ENCODE data around the gene C22orf42. TPM values are rescaled to one million over a fixed set of nuclear protein-coding genes. Genes with fewer than 3 reads are reported as not detected.
"Not testable (repeated sequence)": the region's sequence is repeated elsewhere in the genome, so short reads cannot be mapped to it uniquely, and the experiment has no call there.

C22orf42 gene, protein sequence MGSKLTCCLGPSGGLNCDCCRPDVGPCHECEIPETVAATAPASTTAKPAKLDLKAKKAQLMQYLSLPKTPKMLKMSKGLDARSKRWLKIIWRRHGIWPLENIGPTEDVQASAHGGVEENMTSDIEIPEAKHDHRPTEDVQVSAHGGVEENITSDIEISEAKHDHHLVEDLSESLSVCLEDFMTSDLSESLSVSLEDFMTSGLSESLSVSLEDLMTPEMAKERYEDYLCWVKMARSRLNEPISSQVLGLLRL
- total RNA-seq, result not detected
- long read RNA-seq, result 0 reads

DNA sequence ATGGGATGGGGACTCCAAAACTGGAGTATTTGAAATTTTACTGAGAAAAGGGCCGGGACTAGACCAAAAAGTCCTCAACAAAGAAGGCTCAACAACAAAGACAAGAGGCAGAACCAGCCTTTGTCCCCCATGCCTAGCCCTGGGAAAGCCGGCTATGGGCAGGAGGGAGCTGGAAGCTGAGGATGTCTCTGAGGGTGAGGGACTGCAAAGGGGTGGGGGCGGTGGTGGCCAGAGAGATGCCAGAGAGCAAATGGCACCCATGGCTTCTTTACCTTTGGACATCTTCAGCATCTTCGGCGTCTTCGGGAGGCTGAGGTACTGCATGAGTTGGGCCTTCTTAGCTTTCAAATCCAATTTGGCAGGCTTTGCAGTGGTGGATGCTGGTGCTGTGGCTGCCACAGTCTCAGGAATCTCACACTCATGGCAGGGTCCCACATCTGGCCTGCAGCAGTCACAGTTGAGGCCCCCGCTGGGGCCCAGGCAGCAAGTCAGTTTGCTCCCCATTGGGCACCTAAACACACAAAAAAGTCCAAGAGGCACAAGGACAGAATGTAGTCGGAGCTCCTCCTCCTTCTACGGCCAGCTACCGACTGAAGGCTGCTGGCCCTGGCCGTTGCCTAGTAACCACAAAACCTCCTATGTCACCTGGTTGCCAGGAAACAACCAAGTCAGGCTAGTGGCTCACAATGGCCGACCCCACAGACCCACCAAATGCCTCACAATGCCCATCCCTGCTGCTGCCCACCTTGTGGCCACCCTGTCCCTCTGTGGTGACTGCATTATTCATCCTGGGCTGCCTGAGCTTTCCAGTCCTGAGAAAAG, at the start of gene C22orf42:
Gene C22orf42 (minus strand): TSS at position 592 of the 822 bp plus-strand sequence. CDS start 88 bp downstream, at position 504.
- no peak for DNase-seq (ENCODE audit: low spot score)

DNA sequence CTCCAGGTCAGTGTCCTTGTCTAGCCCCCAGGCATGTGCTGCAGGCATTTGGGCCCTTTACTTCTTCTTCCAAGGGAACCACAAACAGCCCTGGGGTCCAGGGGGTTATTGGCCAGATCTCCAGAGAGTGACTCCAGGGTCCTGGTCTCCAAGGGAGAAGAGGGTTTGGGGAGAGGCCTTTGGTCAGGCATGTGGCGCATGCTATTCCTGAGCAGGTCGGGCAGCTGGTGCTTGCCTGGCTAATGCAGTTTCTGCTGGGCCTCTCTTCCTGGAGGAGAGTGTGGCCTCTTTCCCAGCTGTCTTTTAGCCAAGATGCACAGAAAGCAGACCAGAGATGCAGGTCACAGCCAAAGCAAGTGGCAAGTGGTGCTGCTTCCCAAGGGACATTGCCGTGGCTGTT, 49.6 kb upstream of the C22orf42 start:
- no peak for DNase-seq (ENCODE audit: low spot score)

DNA sequence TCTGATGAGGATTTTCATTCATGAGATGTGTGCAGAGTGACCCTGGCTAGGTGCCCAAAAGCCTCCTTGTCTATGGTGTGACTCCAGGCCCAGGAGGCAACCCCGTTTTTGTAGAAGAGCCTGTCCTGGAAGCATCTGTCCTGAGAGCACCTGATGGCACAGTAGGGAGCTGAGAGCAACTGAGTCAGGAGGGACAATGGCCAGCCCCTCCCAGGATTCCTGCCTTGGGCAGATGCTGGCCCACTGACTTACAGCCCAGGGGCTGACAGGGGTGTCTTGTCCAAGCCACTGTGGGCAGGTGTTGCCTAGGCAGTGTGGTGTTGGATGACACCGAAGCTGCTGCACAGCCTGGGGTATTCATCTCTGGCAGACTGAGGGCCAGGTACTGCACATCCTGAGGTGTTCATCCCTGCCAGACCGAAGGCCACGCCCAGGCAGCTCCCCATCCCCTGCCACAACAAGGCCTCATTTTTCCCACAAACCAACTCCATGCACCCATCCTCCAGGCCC, 48.9 kb upstream of the C22orf42 start:
- no peak for DNase-seq (ENCODE audit: low spot score)

DNA sequence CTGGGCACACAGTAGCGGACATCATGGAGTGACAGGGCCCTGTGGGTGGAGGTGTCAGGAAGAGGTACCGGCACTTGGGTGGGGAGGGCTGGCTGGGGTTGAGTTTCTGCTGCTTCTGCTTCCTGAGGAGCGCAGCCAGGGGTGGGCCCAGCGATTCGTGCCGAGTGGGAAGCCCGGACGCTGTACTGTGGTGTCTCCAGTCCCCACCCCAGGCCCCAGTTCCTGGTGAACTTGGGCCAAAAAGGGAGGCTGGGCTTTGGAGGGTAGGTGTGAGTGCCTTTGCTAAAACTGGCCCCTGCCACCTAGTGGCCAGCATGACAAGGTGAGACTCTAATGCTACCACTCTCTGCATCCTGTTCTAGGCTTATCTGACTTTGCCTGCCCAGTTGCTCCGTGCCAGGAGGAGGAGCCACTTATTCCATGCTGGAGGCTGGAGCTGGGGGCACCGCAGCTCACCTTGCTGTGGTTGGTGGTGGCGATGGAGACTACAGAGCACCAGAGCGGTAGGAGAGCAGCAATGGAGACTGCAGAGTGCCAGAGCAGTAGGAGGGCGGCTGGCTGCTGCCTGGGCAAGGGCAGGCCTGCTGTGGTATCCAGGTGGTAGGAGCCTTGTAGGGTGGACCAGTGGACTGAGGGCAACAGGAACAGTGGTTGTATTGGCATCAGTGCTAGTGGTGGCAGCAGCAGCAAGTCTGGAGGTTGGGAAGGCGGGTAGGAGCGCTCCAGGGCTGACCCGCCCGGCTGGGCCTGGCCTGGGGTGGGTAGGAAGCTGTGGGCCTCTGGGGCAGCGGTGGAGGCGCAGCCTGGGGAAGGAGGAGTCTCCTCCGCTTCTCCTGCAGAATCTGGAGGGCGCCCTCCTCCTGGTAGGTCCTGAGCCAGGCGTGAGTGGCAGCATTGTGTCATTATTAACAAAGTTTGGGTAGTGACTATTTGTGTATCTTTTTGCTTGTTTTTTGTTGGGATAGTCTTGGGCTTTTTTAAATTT, 48.0 kb upstream of the C22orf42 start:
- DNase-seq (ENCODE audit: low spot score), result no peak

DNA sequence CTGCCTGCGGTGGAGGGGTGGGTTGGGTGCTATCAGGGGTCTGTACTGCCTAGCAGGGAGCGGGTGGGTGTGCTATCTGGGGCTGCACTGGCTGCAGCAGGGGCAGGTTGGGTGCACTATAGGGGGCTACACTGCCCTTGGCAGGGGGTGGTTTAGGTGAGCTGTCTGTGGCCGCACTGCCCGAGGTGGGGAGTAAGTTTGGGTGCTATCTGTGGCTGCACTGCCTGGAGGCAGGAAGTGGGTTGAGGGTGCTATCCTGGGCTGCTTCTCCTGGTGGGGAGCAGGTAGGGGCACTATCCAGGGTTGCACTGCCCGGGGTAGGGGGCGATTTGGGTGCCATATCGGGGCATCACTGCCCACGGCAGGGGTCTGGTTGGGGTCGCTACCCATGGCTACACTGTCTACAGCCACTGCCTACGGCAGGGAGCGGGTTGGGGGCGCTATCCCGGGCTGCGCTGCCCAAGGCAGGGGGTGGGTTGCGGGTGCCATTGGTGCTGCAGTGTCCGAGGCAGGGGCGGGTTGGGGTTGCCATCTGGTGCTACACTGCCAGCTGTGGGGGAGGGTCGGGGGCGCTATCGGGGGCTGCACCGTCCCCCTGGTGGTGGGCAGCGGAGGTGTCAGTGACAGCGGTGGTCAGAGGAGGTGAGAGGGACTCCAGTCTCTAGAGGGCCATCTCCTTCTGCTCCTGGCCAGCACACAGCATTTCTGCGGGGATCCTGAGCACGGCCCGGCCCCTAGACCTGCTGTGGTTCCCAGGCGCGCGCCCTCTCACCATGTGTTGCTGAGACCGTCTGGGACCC, 47.1 kb upstream of the C22orf42 start:
- no peak for DNase-seq (ENCODE audit: low spot score)

DNA sequence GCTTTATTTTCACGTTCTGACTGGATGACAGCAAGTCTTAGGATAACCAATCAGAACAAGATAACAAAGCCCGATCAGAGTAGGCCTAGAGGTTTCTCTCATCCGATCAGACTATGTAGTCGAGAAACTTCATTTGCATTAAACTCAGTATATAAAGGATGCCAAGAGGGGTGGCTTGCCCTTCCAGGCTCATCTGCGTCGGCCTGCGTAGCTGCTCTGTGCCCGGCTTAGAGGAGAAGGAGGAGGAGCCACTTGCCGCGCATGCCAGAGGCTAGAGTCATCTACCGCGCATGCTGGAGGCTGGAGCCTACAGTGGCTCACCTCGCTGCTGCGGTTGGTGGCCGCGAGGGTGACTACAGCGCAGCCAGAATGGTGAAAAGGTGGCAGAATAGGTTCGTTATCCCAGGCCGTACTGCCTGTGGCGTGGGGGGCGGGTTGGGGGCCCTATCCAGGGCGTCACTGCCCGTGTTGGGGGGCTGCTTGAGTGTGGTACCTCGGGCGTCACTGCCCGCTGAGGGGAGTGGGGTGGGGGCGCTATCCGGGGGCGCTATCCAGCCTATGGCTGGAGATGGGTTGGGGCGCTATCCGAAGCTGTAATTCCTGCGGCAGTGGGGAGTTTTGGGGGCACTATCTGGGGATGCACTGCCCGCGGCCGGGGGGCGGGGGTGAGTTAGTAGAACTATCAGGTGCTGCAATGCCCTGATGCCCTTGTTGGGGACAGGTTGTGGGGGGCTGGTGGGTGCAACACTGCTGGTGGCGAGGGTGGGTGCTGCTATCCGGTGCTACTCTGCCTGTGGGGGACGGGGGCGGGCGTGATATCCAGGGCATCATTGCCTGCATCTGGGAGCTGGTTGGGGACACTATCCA, 46.0 kb upstream of the C22orf42 start, which contains the start of gene RFPL2:
Gene RFPL2 (minus strand): TSS at position 218 of the 867 bp plus-strand sequence. CDS start 2,622 bp downstream, outside the sequence.
- DNase-seq (ENCODE audit: low spot score), result no peak

DNA sequence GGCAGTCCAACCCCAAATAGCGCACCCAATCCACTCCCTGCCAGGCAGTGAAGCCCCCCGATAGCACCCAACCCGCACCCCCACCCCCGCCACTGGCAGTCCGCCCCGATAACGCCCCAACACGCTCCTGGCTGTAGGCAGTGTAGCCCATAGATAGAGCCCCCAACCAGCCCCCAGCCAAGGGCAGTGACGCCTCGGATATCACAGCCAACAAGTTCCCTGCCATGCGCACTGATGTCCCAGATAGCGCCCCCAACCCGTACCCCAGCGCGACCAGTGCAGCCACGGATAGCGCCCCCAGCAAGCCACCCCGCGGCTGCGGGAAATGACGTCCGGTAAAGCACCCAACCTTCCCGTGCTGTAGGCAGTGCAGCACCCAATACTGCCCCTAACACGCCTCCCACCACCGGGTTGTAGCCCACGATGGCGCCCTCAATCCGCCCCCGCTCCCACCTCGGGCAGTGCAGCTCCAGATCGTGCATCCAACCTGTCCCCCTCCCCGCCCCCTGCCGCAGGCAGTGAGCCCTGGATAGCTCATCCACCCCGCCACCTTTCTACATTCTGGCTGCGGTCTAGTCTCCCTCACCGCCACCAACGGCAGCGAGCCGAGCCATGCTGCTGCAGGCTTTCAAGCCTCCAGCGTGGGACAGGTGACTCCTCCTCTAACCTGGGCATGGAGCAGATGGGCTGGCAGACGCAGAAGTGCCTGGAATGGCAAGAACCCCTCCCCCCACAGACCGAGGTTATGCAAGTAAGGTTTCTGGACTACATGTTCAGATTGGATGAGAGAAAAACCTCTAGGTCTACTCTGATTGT, 45.1 kb upstream of the C22orf42 start:
- no peak for DNase-seq (ENCODE audit: low spot score)

DNA sequence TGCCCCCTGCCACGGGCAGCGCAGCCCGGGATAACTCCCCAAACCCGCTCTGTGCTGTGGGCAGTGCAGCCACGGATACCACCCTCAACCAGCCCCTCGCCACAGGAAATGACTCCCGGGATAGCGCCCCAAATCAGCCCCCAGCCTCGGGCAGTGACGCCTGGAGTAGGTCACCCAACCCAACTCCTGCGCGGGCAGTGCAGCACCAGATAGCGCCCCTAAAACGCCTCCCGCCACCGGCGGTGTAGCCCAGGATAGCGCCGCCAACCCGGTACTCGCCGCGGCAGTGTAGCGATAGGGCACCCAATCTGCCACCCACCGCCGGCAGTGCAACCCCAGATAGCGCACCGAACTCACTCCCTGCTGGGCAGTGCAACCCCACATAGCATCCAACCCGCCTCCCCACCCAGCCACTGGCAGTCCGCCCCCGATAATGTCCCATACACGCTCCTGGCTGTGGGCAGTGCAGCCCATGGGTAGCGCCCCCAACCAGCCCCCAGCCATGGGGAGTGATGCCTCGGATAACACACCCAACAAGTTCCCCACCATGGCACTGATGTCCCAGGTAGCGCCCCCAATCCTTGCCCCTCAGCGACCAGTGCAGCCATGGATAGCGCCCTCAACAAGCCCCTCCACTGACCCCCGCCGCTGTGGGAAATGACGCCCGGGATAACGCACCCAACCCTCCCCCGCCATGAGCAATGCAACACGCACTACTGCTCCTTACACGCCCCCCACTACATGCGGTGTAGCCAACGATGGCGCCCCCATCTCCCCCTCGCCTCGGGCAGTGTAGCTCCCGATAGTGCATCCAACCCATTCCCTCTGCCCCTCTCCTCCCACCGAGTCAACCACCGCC, 44.3 kb upstream of the C22orf42 start:
- DNase-seq (ENCODE audit: low spot score), result no peak

DNA sequence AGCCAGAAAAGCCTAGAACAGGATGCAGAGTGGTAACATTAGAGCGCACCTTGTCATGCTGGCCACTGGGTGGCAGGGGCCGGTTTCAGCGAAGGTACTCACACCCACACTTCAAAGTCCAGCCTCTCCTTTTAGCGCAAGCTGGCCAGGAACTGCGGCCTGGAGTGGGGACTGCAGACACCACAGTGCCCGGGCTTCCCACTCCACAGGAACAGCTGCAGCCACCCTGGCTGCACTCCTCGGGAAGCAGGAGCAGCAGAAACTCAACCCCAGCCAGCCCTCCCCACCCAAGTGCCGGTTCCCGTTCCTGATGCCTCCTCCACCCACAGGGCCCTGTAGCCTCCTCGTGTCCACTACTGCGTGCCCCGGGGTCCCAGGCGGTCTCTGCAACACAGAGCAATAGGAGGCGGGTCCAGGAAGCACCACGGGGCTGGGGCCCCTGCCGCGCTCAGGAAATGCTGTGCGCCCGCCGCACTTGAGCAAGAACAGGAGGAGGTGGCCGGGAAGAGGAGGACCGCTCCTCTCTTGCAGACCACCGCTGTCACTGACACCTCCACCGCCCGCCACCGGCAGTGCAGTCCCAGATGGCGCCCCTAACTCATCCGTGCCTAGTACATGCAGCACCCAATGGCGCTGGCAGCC, 43.6 kb upstream of the C22orf42 start:
- no peak for DNase-seq (ENCODE audit: low spot score)

DNA sequence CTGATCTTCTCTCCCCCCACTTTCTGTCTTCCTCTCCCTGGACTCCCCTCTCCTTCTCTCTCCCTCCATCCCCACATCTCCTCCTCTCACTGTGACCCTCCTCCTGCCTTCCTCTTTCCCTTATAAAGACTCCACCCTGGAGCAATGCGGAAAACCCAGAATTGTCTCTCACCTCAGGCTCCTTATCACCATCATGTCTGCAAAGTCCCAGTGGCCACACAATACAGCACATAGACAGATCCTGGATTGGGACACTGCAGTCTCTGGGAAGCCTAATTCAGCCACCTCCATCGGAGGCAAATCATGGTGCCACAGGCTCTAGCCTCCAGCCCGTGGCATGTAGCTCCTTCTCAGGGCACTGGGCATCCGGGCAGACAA, 43.0 kb upstream of the C22orf42 start:
- DNase-seq (ENCODE audit: low spot score), result no peak

DNA sequence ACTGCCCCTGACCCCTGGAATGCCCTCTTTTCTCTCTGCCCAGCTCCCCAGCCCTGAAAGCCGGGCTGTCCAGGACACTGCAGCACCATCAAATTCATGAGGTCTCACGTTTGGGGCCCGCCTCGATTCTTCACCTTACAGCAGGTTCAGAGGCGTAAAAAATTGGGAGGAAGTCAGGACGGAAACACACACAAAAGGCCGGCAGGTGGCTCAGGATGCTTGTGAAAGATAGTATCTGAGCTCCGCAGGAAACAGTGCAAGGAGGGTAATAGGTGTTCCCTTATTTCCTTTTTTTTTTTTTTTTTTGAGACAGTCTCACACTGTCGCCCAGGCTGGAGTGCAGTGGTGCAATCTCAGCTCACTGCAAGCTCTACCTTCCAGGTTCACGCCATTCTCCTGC, 41.6 kb upstream of the C22orf42 start:
- no peak for DNase-seq (ENCODE audit: low spot score)

DNA sequence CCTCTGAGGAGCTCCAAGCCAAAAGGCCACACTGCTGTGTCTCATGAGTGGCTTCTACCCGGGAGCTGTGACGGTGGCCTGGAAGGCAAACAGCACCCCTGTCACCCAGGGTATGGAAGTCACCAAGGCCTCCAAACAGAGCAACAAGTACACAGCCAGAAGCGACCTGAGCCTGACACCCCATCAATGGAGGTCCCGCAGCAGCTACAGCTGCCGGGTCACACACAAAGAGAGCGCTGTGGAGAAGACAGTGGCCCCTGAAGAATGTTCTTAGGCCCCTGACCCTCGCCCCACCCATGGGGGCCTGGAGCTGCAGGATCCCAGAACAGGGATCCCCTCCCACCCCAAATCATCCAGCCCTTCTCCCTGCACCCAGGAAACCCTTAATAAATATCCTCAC, 40.9 kb upstream of the C22orf42 start:
- no peak for DNase-seq (ENCODE audit: low spot score)

DNA sequence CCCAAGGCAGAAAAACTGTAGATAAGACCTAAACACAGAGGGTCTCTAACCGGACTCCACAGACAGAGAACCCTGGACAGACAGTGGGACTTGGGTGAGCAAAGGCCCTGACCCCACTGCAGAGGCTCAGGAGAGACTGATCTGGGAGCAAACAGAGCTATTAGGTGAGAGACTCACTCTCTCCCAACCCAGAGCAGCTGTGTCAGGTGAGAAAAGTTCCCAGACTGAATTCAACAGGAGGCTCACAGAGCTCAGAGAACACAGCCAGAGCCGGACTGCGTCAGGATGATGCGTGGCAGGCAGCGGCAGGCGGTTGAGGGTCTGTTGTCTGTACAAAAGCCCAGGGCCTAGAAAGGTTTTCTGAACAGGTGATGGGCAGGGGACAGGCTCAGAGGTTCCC, 40.2 kb upstream of the C22orf42 start:
- DNase-seq (ENCODE audit: low spot score), result no peak

DNA sequence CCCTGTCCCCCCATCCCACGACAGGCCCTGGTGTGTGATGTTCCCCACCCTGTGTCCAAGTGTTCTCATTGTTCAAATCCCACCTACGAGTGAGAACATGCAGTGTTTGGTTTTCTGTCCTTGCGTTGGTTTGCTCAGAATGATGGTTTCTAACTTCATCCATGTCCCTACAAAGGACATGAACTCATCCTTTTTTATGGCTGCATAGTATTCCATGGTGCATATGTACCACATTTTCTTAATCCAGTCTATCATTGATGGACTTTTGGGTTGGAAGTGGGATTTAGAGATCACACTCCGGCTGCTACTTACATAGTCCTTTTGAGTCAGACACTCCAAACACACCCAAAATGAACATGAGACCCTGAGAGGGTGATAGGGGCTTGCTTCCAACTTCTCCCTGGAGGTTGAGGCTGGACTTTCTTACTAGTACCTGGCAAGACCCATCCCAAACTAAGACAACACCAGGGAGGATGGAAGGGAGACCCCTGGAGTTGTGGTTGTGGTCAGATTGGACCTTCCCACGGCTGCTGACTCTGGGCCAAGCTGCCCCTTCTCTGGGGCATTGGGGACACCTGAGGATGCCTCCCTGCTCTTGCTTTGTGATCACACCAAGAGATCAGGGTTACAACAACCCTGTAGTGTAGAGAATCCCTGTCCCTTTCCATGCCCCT, 38.6 kb upstream of the C22orf42 start:
- not testable (repeated sequence) for DNase-seq (ENCODE audit: low spot score)

DNA sequence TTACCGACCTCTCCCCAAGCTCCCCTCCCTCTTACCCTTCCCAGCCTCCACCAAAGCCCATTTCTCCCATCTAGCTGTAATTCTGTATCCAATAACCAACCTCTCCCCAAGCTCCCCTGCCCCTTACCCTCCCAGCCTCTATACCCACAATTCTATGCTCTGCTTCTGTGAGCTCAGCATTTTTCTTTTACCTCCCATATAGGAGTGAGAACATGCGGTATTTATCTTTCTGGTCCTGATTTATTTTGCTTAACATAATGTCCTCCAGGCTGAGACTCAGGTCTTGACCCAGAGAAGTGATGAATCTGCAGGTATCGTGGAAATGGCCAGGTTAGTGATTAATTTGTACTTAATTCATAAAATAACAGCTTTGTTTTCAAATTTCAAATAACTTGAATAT, 36.8 kb upstream of the C22orf42 start:
- not testable (repeated sequence) for DNase-seq (ENCODE audit: low spot score)

DNA sequence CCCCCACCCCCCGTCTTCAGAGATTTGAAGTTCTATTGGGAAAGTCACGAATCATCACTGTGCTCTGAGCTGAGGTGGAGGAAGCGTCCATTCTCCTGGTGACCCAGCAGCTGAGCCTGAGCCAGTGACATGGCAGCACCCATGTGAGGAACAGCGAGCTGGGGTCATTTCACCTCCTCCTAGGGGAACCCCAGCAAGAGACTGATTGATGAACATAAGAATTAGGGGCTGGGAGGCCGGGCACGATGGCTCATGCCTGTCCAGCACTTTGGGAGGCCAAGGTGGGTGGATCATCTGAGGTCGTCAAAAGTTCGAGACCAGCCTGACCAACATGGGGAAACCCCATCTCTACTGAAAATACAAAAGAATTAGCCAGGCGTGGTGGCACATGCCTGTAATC, 34.2 kb upstream of the C22orf42 start:
- DNase-seq (ENCODE audit: low spot score), result not testable (repeated sequence)

All from mesenteric fat pad (tissue), 1 donor.